Astrocyte (in vitro differentiated cells and primary cell): ENCODE data around the gene PLEKHA1. TPM values are rescaled to one million over a fixed set of nuclear protein-coding genes. Genes with fewer than 3 reads are reported as not detected.

Experiments
- DNase-seq: peaks from one replicate; pipeline ENCODE4 v3.0.0-alpha.2; 2010; ENCODE audit warnings: low read depth
- FAIRE-seq: peaks from 2 replicates; lab custom pipeline; 2011; peaks lifted over from hg19 to GRCh38; lab: Jason Lieb, UNC
- H2AFZ ChIP-seq: 2 replicates; pipeline ENCODE4 v1.6.0; 2012; ENCODE audit warnings: low read depth, low read length, inconsistent platforms
- H3K27ac ChIP-seq: 2 replicates; pipeline ENCODE4 v1.5.1; 2011; ENCODE audit warnings: low read depth, low read length, inconsistent platforms
- H3K27me3 ChIP-seq: 2 replicates; pipeline ENCODE4 v1.6.0; 2011; ENCODE audit warnings: low read length, inconsistent platforms; ENCODE audit not compliant: insufficient read depth
- H3K36me3 ChIP-seq: 2 replicates; pipeline ENCODE4 v1.5.1; 2011; ENCODE audit warnings: low read length, inconsistent platforms; ENCODE audit not compliant: insufficient read depth
- H3K4me1 ChIP-seq: 2 replicates; pipeline ENCODE4 v1.5.1; 2011; ENCODE audit warnings: low read length, inconsistent platforms; ENCODE audit not compliant: insufficient read depth
- H3K4me2 ChIP-seq: 2 replicates; pipeline ENCODE4 v1.6.0; 2012; ENCODE audit warnings: low read length, inconsistent platforms
- H3K4me3 ChIP-seq: 2 replicates; pipeline ENCODE4 v1.5.1; 2011; ENCODE audit warnings: low read depth, mild to moderate bottlenecking, low read length, inconsistent platforms; ENCODE audit not compliant: insufficient read depth
- H3K79me2 ChIP-seq: 2 replicates; pipeline ENCODE4 v1.6.0; 2012; ENCODE audit warnings: mild to moderate bottlenecking, low read length, inconsistent platforms; ENCODE audit not compliant: insufficient read depth
- H3K9ac ChIP-seq: 2 replicates; pipeline ENCODE4 v1.6.0; 2012; ENCODE audit warnings: mild to moderate bottlenecking, low read length, inconsistent platforms
- H3K9me3 ChIP-seq: 2 replicates; pipeline ENCODE4 v1.5.1; 2012; ENCODE audit warnings: low read depth, mild to moderate bottlenecking, low read length, inconsistent platforms; ENCODE audit not compliant: insufficient read depth
- H4K20me1 ChIP-seq: 2 replicates; pipeline ENCODE4 v1.6.0; 2012; ENCODE audit warnings: low read length, inconsistent platforms; ENCODE audit not compliant: insufficient read depth
- H3K27ac Mint-ChIP-seq: one replicate; pipeline ENCODE4 v1.8.0; 2021; ENCODE audit warnings: mild to moderate bottlenecking, mixed read lengths; ENCODE audit not compliant: unreplicated experiment
- H3K27me3 Mint-ChIP-seq: one replicate; pipeline ENCODE4 v1.8.0; 2021; ENCODE audit warnings: low read depth, mixed read lengths; ENCODE audit not compliant: unreplicated experiment
- H3K36me3 Mint-ChIP-seq: one replicate; pipeline ENCODE4 v1.8.0; 2021; ENCODE audit warnings: low read depth, mixed read lengths; ENCODE audit not compliant: unreplicated experiment
- H3K4me1 Mint-ChIP-seq: one replicate; pipeline ENCODE4 v1.8.0; 2021; ENCODE audit warnings: low read depth, mixed read lengths; ENCODE audit not compliant: unreplicated experiment
- H3K4me3 Mint-ChIP-seq: one replicate; pipeline ENCODE4 v1.8.0; 2021; ENCODE audit warnings: mild to moderate bottlenecking, moderate library complexity, mixed read lengths; ENCODE audit not compliant: unreplicated experiment
- H3K9me3 Mint-ChIP-seq: one replicate; pipeline ENCODE4 v1.8.0; 2021; ENCODE audit warnings: mild to moderate bottlenecking, mixed read lengths; ENCODE audit not compliant: unreplicated experiment
- EZH2 ChIP-seq: IDR thresholded peaks from 2 replicates; pipeline ENCODE4 v1.6.1; 2012; ENCODE audit warnings: mild to moderate bottlenecking, low read length, inconsistent platforms; ENCODE audit not compliant: insufficient read depth
- total RNA-seq: library from RNA; stranded (reverse); gene quantifications from 2 replicates; pipeline ENCODE4 v1.2.1, GENCODE V29; 2021
- TF ChIP-seq, protein P1 (sequence below): IDR thresholded peaks from 2 replicates; pipeline ENCODE4 v1.5.1; 2011; ENCODE audit warnings: low read depth, mild to moderate bottlenecking, inconsistent platforms, low read length, moderate library complexity; ENCODE audit not compliant: insufficient read depth

Gene PLEKHA1
- total RNA-seq, 1 donor from 2014 or later: 31.7 TPM

DNA sequence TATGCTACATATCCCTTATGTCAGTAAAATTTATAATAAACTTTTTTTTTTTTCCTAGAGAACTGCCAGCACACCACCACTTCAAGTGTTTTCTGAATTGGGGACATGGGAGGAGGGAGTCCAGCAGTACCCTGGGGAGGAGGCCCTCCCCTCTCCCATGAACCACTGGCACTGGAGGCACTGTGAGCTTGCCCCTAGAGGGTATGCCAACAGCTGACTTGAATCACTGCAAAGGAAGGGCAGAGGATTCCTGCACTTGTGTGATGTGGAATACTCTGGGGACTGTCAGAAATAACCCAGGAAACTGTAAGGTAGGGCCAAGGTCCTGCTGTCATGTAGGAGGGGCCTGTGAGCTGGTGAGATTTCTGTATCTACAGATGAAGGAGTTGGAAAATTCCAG, 71.4 kb downstream of the PLEKHA1 start:
- H2AFZ ChIP-seq: no peak overlapping the region
- no peak overlapping the region for H3K9ac ChIP-seq
- H3K27me3 ChIP-seq: no peaks in the 10 kb centered on the region
- no peak overlapping the region for H3K4me3 Mint-ChIP-seq
- H3K79me2 ChIP-seq: no peaks in the 10 kb centered on the region
- no peaks in the 10 kb centered on the region for H3K27me3 Mint-ChIP-seq
- no peak overlapping the region for H3K4me2 ChIP-seq
- H3K4me3 ChIP-seq: no peak overlapping the region
- no peaks in the 10 kb centered on the region for H3K36me3 ChIP-seq
- TF ChIP-seq, protein P1, sequence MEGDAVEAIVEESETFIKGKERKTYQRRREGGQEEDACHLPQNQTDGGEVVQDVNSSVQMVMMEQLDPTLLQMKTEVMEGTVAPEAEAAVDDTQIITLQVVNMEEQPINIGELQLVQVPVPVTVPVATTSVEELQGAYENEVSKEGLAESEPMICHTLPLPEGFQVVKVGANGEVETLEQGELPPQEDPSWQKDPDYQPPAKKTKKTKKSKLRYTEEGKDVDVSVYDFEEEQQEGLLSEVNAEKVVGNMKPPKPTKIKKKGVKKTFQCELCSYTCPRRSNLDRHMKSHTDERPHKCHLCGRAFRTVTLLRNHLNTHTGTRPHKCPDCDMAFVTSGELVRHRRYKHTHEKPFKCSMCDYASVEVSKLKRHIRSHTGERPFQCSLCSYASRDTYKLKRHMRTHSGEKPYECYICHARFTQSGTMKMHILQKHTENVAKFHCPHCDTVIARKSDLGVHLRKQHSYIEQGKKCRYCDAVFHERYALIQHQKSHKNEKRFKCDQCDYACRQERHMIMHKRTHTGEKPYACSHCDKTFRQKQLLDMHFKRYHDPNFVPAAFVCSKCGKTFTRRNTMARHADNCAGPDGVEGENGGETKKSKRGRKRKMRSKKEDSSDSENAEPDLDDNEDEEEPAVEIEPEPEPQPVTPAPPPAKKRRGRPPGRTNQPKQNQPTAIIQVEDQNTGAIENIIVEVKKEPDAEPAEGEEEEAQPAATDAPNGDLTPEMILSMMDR: no peak
- no peak for TF ChIP-seq EZH2
- no peak overlapping the region for H3K27ac Mint-ChIP-seq
- no peaks in the 10 kb centered on the region for H4K20me1 ChIP-seq
- no peaks in the 10 kb centered on the region for H3K36me3 Mint-ChIP-seq
- DNase-seq (no peak), FAIRE-seq (no peak)
- H3K9me3 ChIP-seq: no peaks in the 10 kb centered on the region
- peaks cover 22% of the 10 kb centered on the region for H3K4me1 Mint-ChIP-seq
- H3K4me1 ChIP-seq: peaks cover 5% of the 10 kb centered on the region
- H3K9me3 Mint-ChIP-seq: peaks cover 2% of the 10 kb centered on the region
- no peak overlapping the region for H3K27ac ChIP-seq

DNA sequence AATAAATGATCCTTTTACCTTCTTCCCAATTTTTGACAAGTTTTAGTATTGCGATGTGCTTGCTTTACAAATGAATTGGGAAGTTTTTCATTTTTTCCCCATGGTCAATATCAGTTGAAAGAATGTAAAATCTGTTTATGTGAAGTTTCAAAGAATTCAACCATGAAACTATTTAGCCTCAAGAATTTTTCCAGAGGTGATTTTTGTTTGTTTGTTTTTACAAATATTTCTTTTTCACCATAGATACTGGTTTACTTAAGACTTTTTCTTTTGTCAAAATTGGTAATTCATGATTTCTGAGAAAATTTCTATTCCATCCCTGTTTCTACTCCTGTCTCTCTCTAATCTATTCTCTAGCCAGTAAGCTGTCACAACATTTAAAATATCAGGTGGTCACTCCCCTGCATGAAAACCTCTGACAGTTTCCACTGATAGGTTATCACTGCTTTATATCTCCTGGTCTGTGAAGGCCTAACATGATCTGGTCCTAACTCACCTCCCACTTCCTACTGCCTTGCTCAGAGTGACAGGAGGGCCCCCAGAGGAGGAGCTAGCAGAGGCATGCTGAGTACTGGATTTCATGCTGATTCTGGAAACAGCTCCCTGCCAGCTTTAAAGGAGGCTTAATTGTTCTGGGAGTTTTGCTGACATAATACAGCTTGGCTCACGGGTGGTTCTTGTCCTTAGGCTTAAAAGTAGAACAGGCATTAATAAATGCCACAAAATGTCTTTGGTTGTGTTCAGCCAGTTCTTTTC, 72.3 kb downstream of the PLEKHA1 start:
- H2AFZ ChIP-seq: no peak overlapping the region
- H3K27ac ChIP-seq: no peak overlapping the region
- FAIRE-seq (no peak), DNase-seq (no peak)
- H3K4me1 ChIP-seq: peaks cover 3% of the 10 kb centered on the region
- no peaks in the 10 kb centered on the region for H4K20me1 ChIP-seq
- Mint-ChIP-seq H3K27ac (no peak overlapping the region), H3K4me3 (no peak overlapping the region), H3K27me3 (no peaks in the 10 kb centered on the region), H3K9me3 (peaks cover 2% of the 10 kb centered on the region), H3K36me3 (no peaks in the 10 kb centered on the region), H3K4me1 (peaks cover 23% of the 10 kb centered on the region)
- no peaks in the 10 kb centered on the region for H3K9me3 ChIP-seq
- TF ChIP-seq, protein P1: no peak
- TF ChIP-seq EZH2: no peak
- no peaks in the 10 kb centered on the region for H3K79me2 ChIP-seq
- H3K36me3 ChIP-seq: no peaks in the 10 kb centered on the region
- no peak overlapping the region for H3K4me3 ChIP-seq
- H3K27me3 ChIP-seq: no peaks in the 10 kb centered on the region
- no peak overlapping the region for H3K4me2 ChIP-seq
- no peak overlapping the region for H3K9ac ChIP-seq

DNA sequence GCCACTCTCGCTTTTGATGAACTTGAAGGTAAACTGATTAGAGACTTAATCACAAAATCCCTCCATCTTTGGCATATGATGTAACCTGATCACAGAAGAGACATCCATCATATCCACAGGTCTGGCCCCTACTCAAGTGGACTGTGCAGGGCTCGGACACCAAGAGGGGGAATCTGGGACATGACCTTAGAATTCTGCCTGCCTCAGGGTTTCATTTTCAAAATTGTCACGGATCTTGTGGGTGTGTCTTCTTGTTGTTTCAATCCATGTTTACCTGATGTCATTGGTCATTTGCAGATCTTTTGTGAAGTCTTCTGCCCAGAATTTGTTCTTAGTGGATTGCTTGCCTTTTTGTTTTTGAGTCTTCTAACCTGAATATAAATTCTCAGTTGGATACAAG, 74.1 kb downstream of the PLEKHA1 start:
- no peak for FAIRE-seq
- DNase-seq: no peak
- H3K4me1 Mint-ChIP-seq: peaks cover 20% of the 10 kb centered on the region
- no peaks in the 10 kb centered on the region for H3K79me2 ChIP-seq
- no peak overlapping the region for H3K4me3 Mint-ChIP-seq
- no peaks in the 10 kb centered on the region for H4K20me1 ChIP-seq
- H3K36me3 Mint-ChIP-seq: no peaks in the 10 kb centered on the region
- H3K27me3 ChIP-seq: no peaks in the 10 kb centered on the region
- H3K36me3 ChIP-seq: no peaks in the 10 kb centered on the region
- TF ChIP-seq EZH2: no peak
- TF ChIP-seq, protein P1: no peak
- no peak overlapping the region for H3K27ac Mint-ChIP-seq
- peaks cover 2% of the 10 kb centered on the region for H3K9me3 Mint-ChIP-seq
- no peak overlapping the region for H3K4me2 ChIP-seq
- H3K27me3 Mint-ChIP-seq: no peaks in the 10 kb centered on the region
- no peaks in the 10 kb centered on the region for H3K9me3 ChIP-seq
- H3K9ac ChIP-seq: no peak overlapping the region
- H3K4me3 ChIP-seq: no peak overlapping the region
- no peak overlapping the region for H3K27ac ChIP-seq
- no peak overlapping the region for H2AFZ ChIP-seq
- no peaks in the 10 kb centered on the region for H3K4me1 ChIP-seq
